PC-9 (cell line): Measurements from ENCODE around the gene SLC35B3. TPM values are rescaled to one million over a fixed set of nuclear protein-coding genes. Genes with fewer than 3 reads are reported as not detected.

ENCODE experiments used
- BruUV-seq: library from RNA; stranded (reverse); fragments of 400-500 nt; replicated peaks from 2 replicates; lab custom pipeline; 2021; lab: Mats Ljungman, UMichigan
- CTCF ChIA-PET: fragments of 300-600 bp; sonication (Branson Sonifier 250); formaldehyde crosslinking; loops from one replicate; lab custom pipeline; 2022; ENCODE audit warnings: antibody characterized with exemption; lab: Charles Lee
- POLR2A ChIA-PET: fragments of 300-600 bp; sonication (Branson Sonifier 250); formaldehyde crosslinking; loops from one replicate; lab custom pipeline; 2022; ENCODE audit warnings: antibody characterized with exemption; ENCODE audit not compliant: unreplicated experiment; lab: Charles Lee
- DNase-seq, 2 experiments: peaks; one replicate each; pipeline versions ENCODE4 v3.0.0 to v3.0.0-alpha.2; 2015 to 2022; ENCODE audit warnings: mixed read lengths in 1 of 2
- H2AFZ ChIP-seq: fragments of 200-600 bp; sonication (generic); 2 replicates; pipeline ENCODE4 v1.8.1; 2017; ENCODE audit warnings: antibody characterized with exemption
- H3F3A ChIP-seq: fragments of 200-600 bp; sonication (generic); 2 replicates; pipeline ENCODE4 v1.8.1; 2017; ENCODE audit warnings: antibody characterized with exemption, mild to moderate bottlenecking, low read depth; ENCODE audit not compliant: insufficient read depth
- H3K27ac ChIP-seq: fragments of 200-600 bp; sonication (generic); 2 replicates; pipeline ENCODE4 v1.6.1; 2016; ENCODE audit warnings: mixed run types
- H3K27me3 ChIP-seq: fragments of 200-600 bp; sonication (generic); 2 replicates; pipeline ENCODE4 v1.6.1; 2016; ENCODE audit warnings: low read depth, mixed run types; ENCODE audit not compliant: insufficient read depth
- H3K36me3 ChIP-seq: fragments of 200-600 bp; sonication (generic); 2 replicates; pipeline ENCODE4 v1.6.1; 2016; ENCODE audit warnings: low read depth, mixed run types
- H3K4me1 ChIP-seq: fragments of 200-600 bp; sonication (generic); replicated peaks from 2 replicates; pipeline ENCODE4 v1.6.1; 2016; ENCODE audit warnings: mixed run types; ENCODE audit not compliant: insufficient read depth
- H3K4me2 ChIP-seq: fragments of 200-600 bp; sonication (generic); 2 replicates; pipeline ENCODE4 v1.6.1; 2017; ENCODE audit warnings: mixed run types
- H3K4me3 ChIP-seq: fragments of 200-600 bp; sonication (generic); 2 replicates; pipeline ENCODE4 v1.6.1; 2016; ENCODE audit warnings: mixed run types
- H3K79me2 ChIP-seq: fragments of 200-600 bp; sonication (generic); 2 replicates; pipeline ENCODE4 v1.6.1; 2017; ENCODE audit warnings: low read depth, mixed run types
- H3K9me2 ChIP-seq: fragments of 200-600 bp; sonication (generic); 2 replicates; pipeline ENCODE4 v1.8.1; 2017; ENCODE audit warnings: mild to moderate bottlenecking; ENCODE audit not compliant: insufficient read depth
- H3K9me3 ChIP-seq: fragments of 200-600 bp; sonication (generic); 2 replicates; pipeline ENCODE4 v1.8.1; 2016; ENCODE audit warnings: low read depth; ENCODE audit not compliant: insufficient read depth
- H4K20me1 ChIP-seq: fragments of 200-600 bp; sonication (generic); 2 replicates; pipeline ENCODE4 v1.8.1; 2017; ENCODE audit not compliant: insufficient read depth
- CTCF ChIP-seq: fragments of 200-600 bp; sonication (generic); conservative IDR thresholded peaks from 2 replicates; pipeline ENCODE4 v1.6.1; 2017; ENCODE audit warnings: mixed run types, antibody characterized with exemption, mild to moderate bottlenecking, moderate library complexity
- EZH2 ChIP-seq: fragments of 200-600 bp; sonication (generic); IDR thresholded peaks from 2 replicates; pipeline ENCODE4 v1.8.0; 2017; ENCODE audit warnings: antibody characterized with exemption, low read depth
- intact Hi-C: fragments of 100-400 bp; cut with micrococcal nuclease; formaldehyde crosslinking; loops from one replicate; pipeline ENCODE4 v1.10.0; 2022; ENCODE audit not compliant: unreplicated experiment
- total RNA-seq: library from RNA; stranded (reverse); gene quantifications from 2 replicates; pipeline ENCODE4 v1.2.3, GENCODE V29; 2021

The SLC35B3 gene
- total RNA-seq, 1 experiment from 2014 or later: 16.7 TPM

GRCh38 chr6:8478418-8478817 lies 43.1 kb upstream of the SLC35B3 start:
- H3K4me3 ChIP-seq: no peak overlapping the region
- no peaks in the 10 kb centered on the region for H3K36me3 ChIP-seq
- DNase-seq: no peak
- no peaks in the 10 kb centered on the region for H3K79me2 ChIP-seq
- H3F3A ChIP-seq: no peaks in the 10 kb centered on the region
- H3K9me3 ChIP-seq: no peaks in the 10 kb centered on the region
- H3K9me2 ChIP-seq: no peaks in the 10 kb centered on the region
- BruUV-seq: no TSS peak
- intact Hi-C loops: no loop called here
- H3K4me2 ChIP-seq: no peak overlapping the region
- no peaks in the 10 kb centered on the region for H3K27me3 ChIP-seq
- TF ChIP-seq CTCF: no peak
- no peak for TF ChIP-seq EZH2
- H2AFZ ChIP-seq: no peak overlapping the region
- CTCF ChIA-PET: no interaction called here
- no peak overlapping the region for H3K27ac ChIP-seq
- no peaks in the 10 kb centered on the region for H4K20me1 ChIP-seq
- no peaks in the 10 kb centered on the region for H3K4me1 ChIP-seq
- POLR2A ChIA-PET: no interaction called here

- no peaks in the 10 kb centered on the region for H3F3A ChIP-seq
- TF ChIP-seq EZH2 (no peak), CTCF (no peak)
- DNase-seq: no peak
- H4K20me1 ChIP-seq: no peaks in the 10 kb centered on the region
- no peaks in the 10 kb centered on the region for H3K36me3 ChIP-seq
- no peaks in the 10 kb centered on the region for H3K27me3 ChIP-seq
- BruUV-seq: no TSS peak
- no peaks in the 10 kb centered on the region for H3K9me2 ChIP-seq
- H3K9me3 ChIP-seq: no peaks in the 10 kb centered on the region
- H3K4me1 ChIP-seq: no peaks in the 10 kb centered on the region
- no peak overlapping the region for H2AFZ ChIP-seq
- no peaks in the 10 kb centered on the region for H3K79me2 ChIP-seq
- H3K4me3 ChIP-seq: no peak overlapping the region
- intact Hi-C loops: no loop called here
- ChIA-PET POLR2A (no interaction called here), CTCF (no interaction called here)
- H3K27ac ChIP-seq: no peak overlapping the region
- no peak overlapping the region for H3K4me2 ChIP-seq
Observed at GRCh38 chr6:8476656-8477055, 41.3 kb upstream of the SLC35B3 start.

- intact Hi-C loops: no loop called here
- POLR2A ChIA-PET: no interaction called here
Observed at GRCh38 chr6:8468552-8469356, 33.4 kb upstream of the SLC35B3 start.

More at GRCh38 chr6:8468552-8469356, 33.4 kb upstream of the SLC35B3 start:
- Histone ChIP-seq H3F3A (no peaks in the 10 kb centered on the region), H3K4me2 (no peak overlapping the region), H4K20me1 (no peaks in the 10 kb centered on the region), H3K36me3 (no peaks in the 10 kb centered on the region), H3K27me3 (no peaks in the 10 kb centered on the region), H3K4me1 (no peaks in the 10 kb centered on the region), H2AFZ (no peak overlapping the region), H3K4me3 (no peak overlapping the region), H3K79me2 (no peaks in the 10 kb centered on the region), H3K9me2 (no peaks in the 10 kb centered on the region), H3K9me3 (no peaks in the 10 kb centered on the region), H3K27ac (no peak overlapping the region)
- TF ChIP-seq CTCF: no peak
- TF ChIP-seq EZH2: no peak
- CTCF ChIA-PET: no interaction called here
- DNase-seq: no peak
- no TSS peak for BruUV-seq
